Amniotic epithelial cell (primary cell): ENCODE measurements around the gene DACH1.

ENCODE experiments used
- DNase-seq: peaks from one replicate; pipeline ENCODE4 v3.0.0-alpha.2; 2010; ENCODE audit warnings: low read depth

Gene DACH1

GRCh38 chr13:71774863-71775262 is 92.1 kb downstream of the DACH1 start:
- DNase-seq, result no peak

DNA sequence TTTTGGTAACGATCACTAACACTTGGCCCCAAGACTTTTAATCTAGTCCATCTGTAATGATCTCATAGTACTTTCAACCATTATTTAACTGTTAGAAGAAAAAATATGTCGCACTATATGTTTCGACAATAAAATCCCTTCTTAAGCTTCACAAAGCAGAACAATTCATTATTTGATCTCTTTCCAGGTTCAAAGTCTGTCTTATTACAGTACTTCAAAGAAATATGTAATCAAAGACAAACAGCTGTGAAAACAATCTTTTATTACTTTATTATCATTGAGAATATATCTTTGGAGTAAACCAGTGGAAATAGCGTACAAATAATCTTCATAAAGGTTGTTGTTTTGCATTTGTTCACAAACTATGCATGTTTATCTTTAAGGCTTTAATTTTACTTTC is 93.5 kb downstream of the DACH1 start:
- no peak for DNase-seq

DNA sequence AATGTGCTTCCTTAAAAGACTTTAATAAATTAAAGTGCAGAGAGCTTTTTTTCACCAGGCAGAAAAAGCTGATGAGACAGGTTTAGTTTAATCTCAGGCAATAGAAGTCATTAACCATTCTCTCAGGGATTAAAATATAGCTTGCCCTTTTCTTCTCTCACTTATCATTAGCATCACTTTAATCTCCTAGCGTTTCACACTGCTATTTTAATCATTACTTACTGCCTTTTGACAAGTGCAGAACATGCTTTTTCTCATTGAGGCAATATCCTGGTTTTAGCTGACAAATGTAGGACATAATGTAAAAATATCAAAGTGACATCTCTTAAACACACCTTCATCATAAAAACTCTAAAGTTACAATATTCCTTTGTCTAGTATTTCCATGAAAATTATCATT is 94.6 kb downstream of the DACH1 start:
- no peak for DNase-seq

DNA sequence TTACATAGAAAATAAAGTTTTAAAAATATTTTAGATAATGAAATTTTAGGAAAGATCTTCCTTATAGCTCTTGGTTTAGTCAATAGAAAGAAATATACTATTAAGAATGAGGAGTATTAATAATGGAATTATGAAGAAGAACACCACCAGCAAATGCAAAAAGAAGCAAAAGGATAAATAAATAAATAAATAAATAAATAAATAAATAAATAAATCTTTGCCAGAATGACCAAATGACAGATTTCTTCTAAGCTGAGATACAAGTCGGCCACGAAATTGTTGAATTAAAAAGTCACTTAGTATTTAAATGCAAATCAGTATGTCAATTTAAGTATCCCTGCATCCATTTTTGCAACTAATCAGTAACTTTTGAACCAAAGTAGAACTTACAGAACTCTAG is 95.9 kb downstream of the DACH1 start:
- DNase-seq, result no peak

DNA sequence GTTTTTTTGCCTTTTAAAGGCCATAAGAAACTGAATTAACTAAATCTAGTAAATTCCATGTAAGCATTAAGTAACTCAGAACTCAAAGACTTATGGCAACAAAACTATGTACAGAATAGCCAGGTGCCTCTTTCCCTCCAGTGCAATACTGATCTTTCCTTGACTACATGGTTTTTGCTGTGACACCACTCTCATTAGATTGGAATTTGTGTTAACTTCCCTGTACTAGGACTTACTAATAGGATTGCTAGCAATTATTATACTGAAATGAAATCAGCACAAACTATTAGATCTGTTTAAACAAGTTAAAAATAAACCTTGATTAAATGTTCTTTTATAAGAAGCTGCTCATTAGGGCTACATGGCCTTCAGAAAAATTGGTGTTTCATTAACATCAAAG is 96.3 kb downstream of the DACH1 start:
- no peak for DNase-seq

DNA sequence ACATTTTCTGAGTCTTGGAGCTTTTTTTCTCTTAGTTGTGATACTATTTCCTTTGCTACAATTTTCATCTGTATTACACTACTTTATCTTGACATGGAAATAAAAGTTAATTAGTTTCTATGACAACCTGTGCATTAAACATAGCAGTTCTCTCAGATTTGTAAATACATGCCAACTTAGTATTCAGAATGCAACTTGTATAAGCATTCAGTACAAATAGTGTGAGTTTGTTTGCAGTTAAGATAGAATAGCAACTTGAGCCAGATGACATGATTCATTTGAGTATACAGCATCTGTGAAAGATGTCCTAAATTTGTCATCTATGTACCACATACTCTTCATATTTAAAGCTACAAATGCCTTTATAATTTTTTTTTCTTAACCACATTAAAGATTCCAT is 98.1 kb downstream of the DACH1 start:
- DNase-seq, result no peak

- no peak for DNase-seq
Measured at GRCh38 chr13:71759651-71760511, 107.1 kb downstream of the DACH1 start.

DNA sequence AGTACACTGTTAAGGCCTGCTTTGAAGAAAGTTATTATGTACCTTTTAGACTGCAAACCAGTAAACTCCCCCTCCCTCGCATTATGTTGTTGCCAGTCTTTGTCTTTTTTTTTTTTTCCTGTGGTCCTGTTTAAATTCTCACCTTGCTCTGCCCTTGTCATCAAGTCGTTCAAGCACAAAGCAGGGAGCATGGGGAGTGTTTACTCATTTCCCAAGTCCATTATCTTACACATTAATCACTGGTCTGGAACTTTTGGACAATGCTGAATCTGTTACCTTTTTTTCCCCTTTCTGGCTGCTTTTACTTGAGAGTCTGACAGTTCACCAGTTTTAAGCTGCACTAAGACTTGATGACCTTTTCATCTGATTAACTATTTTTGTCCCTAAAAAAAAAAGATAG is 108.2 kb downstream of the DACH1 start:
- peak; percentile 33 for DNase-seq

GRCh38 chr13:71754407-71754974 is 112.5 kb downstream of the DACH1 start:
- no peak for DNase-seq

GRCh38 chr13:71752775-71753513 is 114.1 kb downstream of the DACH1 start:
- no peak for DNase-seq

- DNase-seq, result no peak
Measured at GRCh38 chr13:71751073-71751472, 115.9 kb downstream of the DACH1 start.

- DNase-seq, result no peak
Measured at GRCh38 chr13:71730267-71730666, 136.7 kb downstream of the DACH1 start.

DNA sequence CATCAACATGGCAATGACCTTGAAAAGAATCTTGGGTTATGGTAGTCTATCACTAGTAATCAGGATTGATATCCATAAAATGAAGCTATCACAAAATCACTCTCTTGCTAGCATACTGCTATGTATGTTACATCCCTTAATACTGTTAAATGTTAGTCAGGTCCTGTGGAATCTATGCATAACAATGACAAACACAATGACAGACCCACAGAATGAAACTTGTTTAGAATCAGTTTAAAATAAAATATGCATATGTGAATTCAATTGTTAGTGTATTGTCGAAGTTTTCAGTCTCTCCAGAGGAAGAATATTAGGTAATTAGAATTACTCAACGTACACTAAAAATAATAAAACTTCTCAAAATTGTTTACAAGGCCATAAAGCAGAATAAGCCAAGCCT is 137.6 kb downstream of the DACH1 start:
- no peak for DNase-seq

- DNase-seq, result no peak
Measured at GRCh38 chr13:71727662-71728061, 139.3 kb downstream of the DACH1 start.

GRCh38 chr13:71727042-71727441 is 140.0 kb downstream of the DACH1 start:
- no peak for DNase-seq

- peak; percentile 23 for DNase-seq
Measured at GRCh38 chr13:71722206-71722605, 144.8 kb downstream of the DACH1 start.

DNA sequence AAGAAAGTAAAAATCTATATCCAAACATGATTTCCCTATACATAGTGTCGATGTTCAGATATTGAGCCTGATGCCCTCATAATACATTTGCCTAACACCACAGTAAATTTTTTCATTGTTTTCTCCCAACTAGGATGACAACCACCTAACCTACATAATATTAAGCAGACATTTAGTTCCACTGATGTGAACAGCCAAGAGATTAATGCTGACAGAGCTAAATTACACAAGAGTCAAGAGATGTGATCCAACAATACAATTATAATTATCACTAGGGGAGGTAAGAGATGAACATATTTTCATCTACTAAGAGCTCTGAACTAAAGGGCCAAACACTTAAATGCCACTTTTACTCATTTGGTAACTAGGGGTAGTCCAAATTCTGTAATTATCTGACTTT is 145.9 kb downstream of the DACH1 start:
- DNase-seq, result no peak

DNA sequence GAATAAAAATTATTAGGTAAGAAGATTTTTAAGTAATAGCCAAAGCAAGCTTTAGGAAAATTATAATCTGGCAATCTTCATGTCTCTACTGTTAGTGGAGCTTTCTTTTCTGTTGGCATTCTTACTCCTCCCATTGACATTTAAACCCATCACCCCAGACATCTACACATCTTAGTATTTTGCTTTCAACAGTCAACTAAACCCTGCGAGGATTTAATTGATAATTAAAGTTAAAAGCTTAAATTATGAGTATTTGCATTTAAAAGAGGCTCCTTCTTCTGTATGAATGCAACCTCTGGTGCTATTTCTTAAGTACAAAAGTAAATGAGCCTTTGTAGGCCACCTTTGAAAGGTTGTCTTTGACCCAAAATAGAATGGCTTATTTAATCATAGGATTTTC is 148.1 kb downstream of the DACH1 start:
- no peak for DNase-seq

GRCh38 chr13:71714802-71715375 is 152.1 kb downstream of the DACH1 start:
- DNase-seq, result no peak

DNA sequence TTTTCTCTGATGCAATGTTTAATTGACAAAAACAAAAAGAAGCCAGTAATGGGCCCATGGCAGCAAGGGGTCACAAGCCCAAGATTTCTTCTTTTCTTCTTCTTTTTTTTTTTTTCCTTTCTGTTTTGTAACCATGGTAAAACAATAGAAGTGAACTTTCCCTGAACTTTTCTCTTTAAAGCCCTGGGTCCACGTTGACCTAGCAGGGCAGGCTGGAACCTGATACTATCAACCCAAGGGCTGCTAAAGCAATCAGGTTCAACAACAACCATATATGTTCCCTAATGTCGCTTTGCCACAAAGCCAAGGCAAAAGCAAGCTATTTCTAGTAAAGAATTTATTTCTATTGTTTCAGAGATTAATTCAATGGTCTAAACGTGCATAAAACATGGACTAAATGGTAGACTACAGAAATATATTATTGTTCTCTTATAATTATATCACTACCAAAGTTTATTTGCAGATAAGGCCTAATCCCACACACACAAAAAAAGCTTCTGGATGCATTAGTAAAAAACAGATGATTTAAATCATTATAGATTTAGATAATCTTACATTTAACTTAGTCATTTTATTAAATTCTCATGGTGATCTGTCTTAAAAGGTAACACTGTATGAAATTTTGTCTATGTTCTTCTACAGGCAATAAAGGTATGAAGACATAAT is 153.9 kb downstream of the DACH1 start:
- peak; percentile 7 for DNase-seq

DNA sequence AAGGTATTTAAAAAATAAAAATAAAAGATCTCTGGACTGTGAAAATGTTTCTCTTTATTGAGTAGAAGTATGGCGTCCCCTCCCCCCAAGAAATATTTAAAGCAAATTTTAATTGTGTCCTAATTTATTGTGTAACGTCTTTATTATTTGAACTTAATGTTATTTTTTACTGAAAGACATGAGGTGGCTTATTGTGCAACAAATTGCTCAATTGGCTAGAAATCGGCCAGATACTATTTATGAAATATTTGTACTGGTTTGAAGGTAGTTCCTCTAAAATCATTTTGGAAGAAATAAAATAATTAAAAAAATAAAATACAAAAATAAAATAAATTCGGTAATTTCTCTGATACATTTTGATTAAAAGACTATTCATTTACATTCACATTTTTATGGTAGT is 162.3 kb downstream of the DACH1 start:
- DNase-seq, result peak; percentile 22

DNA sequence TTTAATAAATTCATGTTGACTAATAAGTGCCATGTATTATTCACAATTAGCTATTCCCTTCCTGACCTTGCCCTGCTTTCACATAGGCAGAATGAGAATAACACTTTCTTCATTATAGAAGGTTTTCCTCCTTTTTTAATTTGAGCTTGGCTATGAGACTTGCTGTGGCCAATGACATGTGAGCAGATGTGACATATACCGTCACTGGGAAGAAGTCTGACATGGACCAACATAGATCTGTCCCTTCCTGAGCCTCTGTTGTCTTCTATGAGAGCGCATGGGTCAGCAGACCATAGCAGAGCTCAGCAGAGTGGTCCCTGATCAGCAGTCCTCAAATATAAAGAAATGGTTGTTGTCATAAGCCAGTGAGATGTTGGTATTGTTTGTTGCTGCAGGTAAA is 163.9 kb downstream of the DACH1 start:
- no peak for DNase-seq
